Body of pancreas (tissue), 4 donors: ENCODE data around the gene NFYC. TPM values are rescaled to one million over a fixed set of nuclear protein-coding genes. Genes with fewer than 3 reads are reported as not detected.

Experiments used
- ATAC-seq: fragments of 150-250 bp; one replicate; pipeline ENCODE4 v1.9.1; 2016
- DNase-seq, 4 donors: peaks; one replicate each; pipeline ENCODE4 v3.0.0-alpha.2; 2019
- H3K27ac ChIP-seq, 4 donors: fragments of 200-600 bp; sonication (generic); 1 replicate in 3 of 4; 2 replicates in 1 of 4; pipeline versions ENCODE4 v1.5.1 to v1.6.1; 2016 to 2019; ENCODE audit warnings: mild to moderate bottlenecking in 1 of 4, mixed read lengths in 1 of 4, moderate library complexity in 1 of 4
- H3K27me3 ChIP-seq, 2 donors: fragments of 200-600 bp; sonication (generic); one replicate each; pipeline ENCODE4 v1.6.0; 2016; ENCODE audit warnings: mild to moderate bottlenecking in 1 of 2
- H3K36me3 ChIP-seq, 2 donors: fragments of 200-600 bp; sonication (generic); replicated peaks in 1 of 2; 2 replicates each; pipeline ENCODE4 v1.5.1; 2016; ENCODE audit warnings: low read depth in 2 of 2; ENCODE audit not compliant: insufficient read depth in 1 of 2
- H3K4me1 ChIP-seq: fragments of 200-600 bp; sonication (generic); one replicate; pipeline ENCODE4 v1.6.0; 2016
- H3K4me3 ChIP-seq, 2 donors: fragments of 200-600 bp; sonication (generic); 1 replicate in 1 of 2; 2 replicates in 1 of 2; pipeline ENCODE4 v1.5.1; 2016 to 2019
- H3K9me3 ChIP-seq, 3 donors: fragments of 200-600 bp; sonication (generic); 1 replicate in 2 of 3; 2 replicates in 1 of 3; pipeline ENCODE4 v1.5.1; 2016
- CTCF ChIP-seq, 7 experiments: fragments of 450-650 bp in 4 of 7; fragments of 200-600 bp in 3 of 7; sonication (generic) in 3 of 7; IDR thresholded peaks; one replicate each; pipeline ENCODE4 v1.5.1; 2016 to 2019; ENCODE audit warnings: antibody characterized with exemption in 7 of 7
- POLR2A ChIP-seq, 3 donors: fragments of 450-650 bp; IDR thresholded peaks; one replicate each; pipeline ENCODE4 v1.6.1; 2016; ENCODE audit warnings: antibody characterized with exemption in 3 of 3, mild to moderate bottlenecking in 2 of 3
- WGBS, 2 donors: methylation state at CpG; one replicate each; pipeline ENCODE4 v1.1.5; 2017; 5-methylcytosine and 5-hydroxymethylcytosine counted together
- intact Hi-C: fragments of 100-400 bp; cut with DNase I; formaldehyde crosslinking; loops from one replicate; pipeline ENCODE4 v1.15.1; 2023
- total RNA-seq, 2 donors: library from RNA; depleted of rRNA; stranded (reverse); fragments of >200 nt; gene quantifications; one replicate each; pipeline ENCODE4 v1.1.0, GENCODE V29; 2016

The NFYC gene
- total RNA-seq, 2 donors from 2014 or later, result 37.2 to 44.9 TPM

- no peak for TF ChIP-seq CTCF (IDR thresholded peaks at IDR 0.05)
- no peak for TF ChIP-seq POLR2A (IDR thresholded peaks at IDR 0.05)
- 73 to 74% methylated on average over 4 to 15 of the region's 15 CpGs for WGBS, 2 donors
- peaks cover 9% of the 10 kb centered on the region for H3K4me1 ChIP-seq
Measured at GRCh38 chr1:40648928-40649591, 42.4 kb upstream of the NFYC start.

GRCh38 chr1:40649592-40649930 is 41.9 kb upstream of the NFYC start:
- WGBS, 2 donors, result 73% methylated on average over 5 of the region's 5 CpGs; no CpG with 5 or more reads in 1 of the 2 donors
- ATAC-seq, result no peak
- no peak for DNase-seq
- Histone ChIP-seq H3K4me1 (peaks cover 9% of the 10 kb centered on the region), H3K9me3 (no peaks in the 10 kb centered on the region), H3K27me3 (no peaks in the 10 kb centered on the region), H3K36me3 (no peaks in the 10 kb centered on the region), H3K4me3 (no peak overlapping the region), H3K27ac (no peak overlapping the region)
- TF ChIP-seq POLR2A (IDR thresholded peaks at IDR 0.05) (no peak), CTCF (IDR thresholded peaks at IDR 0.05) (no peak)
- intact Hi-C loops, result no loop called here

More at GRCh38 chr1:40648928-40649591, 42.4 kb upstream of the NFYC start:
- DNase-seq (no peak), ATAC-seq (no peak)
- H3K36me3 ChIP-seq, result no peaks in the 10 kb centered on the region
- intact Hi-C loops, result no loop called here
- no peaks in the 10 kb centered on the region for H3K9me3 ChIP-seq
- H3K27ac ChIP-seq, result no peak overlapping the region
- no peaks in the 10 kb centered on the region for H3K27me3 ChIP-seq
- H3K4me3 ChIP-seq, result no peak overlapping the region

- H3K27me3 ChIP-seq, result no peaks in the 10 kb centered on the region
- 56 to 67% methylated on average over 1 to 4 of the region's 4 CpGs for WGBS, 2 donors
- ATAC-seq (no peak), DNase-seq (peak in 1 of 4 donors; percentile 26)
- TF ChIP-seq CTCF (IDR thresholded peaks at IDR 0.05) (peak in 2 of 7 experiments; percentile 11 to 20), POLR2A (IDR thresholded peaks at IDR 0.05) (no peak)
- intact Hi-C loops, result no loop called here
- no peak overlapping the region for H3K27ac ChIP-seq
- peaks cover 9% of the 10 kb centered on the region for H3K4me1 ChIP-seq
- H3K9me3 ChIP-seq, result no peaks in the 10 kb centered on the region
- no peak overlapping the region for H3K4me3 ChIP-seq
- no peaks in the 10 kb centered on the region for H3K36me3 ChIP-seq
Measured at GRCh38 chr1:40650075-40650474, 41.4 kb upstream of the NFYC start.

- 46 to 50% methylated on average over 17 of the region's 17 CpGs for WGBS, 2 donors
- no peaks in the 10 kb centered on the region for H3K36me3 ChIP-seq
- intact Hi-C loops, result no loop called here
- no peaks in the 10 kb centered on the region for H3K27me3 ChIP-seq
- no peak overlapping the region for H3K27ac ChIP-seq
- peak; percentile 31 to 72 (median 58) for DNase-seq
- TF ChIP-seq POLR2A (IDR thresholded peaks at IDR 0.05) (no peak), CTCF (IDR thresholded peaks at IDR 0.05) (peak in 4 of 7 experiments; percentile 7 to 32 (median 21))
- peak; percentile 56 for ATAC-seq
- H3K9me3 ChIP-seq, result no peaks in the 10 kb centered on the region
- peaks cover 9% of the 10 kb centered on the region for H3K4me1 ChIP-seq
- H3K4me3 ChIP-seq, result no peak overlapping the region
Measured at GRCh38 chr1:40651138-40651857, 40.2 kb upstream of the NFYC start.
